Transverse colon (tissue), 4 donors: Measurements from ENCODE around the gene RCAN3. TPM values are rescaled to one million over a fixed set of nuclear protein-coding genes. Genes with fewer than 3 reads are reported as not detected.

Experiments used
- DNase-seq: peaks from one replicate; pipeline ENCODE4 v3.0.0-alpha.2; 2019
- H3K27ac ChIP-seq, 4 donors: fragments of 200-600 bp; sonication (generic); 2 replicates each; pipeline ENCODE4 v1.5.1; 2016 to 2018; ENCODE audit warnings: inconsistent platforms in 4 of 4
- H3K27me3 ChIP-seq: fragments of 200-600 bp; sonication (generic); 2 replicates; pipeline ENCODE4 v1.5.1; 2017; ENCODE audit warnings: inconsistent platforms
- H3K36me3 ChIP-seq, 4 donors: fragments of 200-600 bp; sonication (generic); 2 replicates each; pipeline ENCODE4 v1.5.1; 2017 to 2019; ENCODE audit warnings: inconsistent platforms in 4 of 4
- H3K4me1 ChIP-seq, 4 donors: fragments of 200-600 bp; sonication (generic); 2 replicates each; pipeline ENCODE4 v1.5.1; 2017 to 2020; ENCODE audit warnings: inconsistent platforms in 4 of 4
- H3K4me3 ChIP-seq, 4 donors: fragments of 200-600 bp; sonication (generic); 1 replicate in 1 of 4; 2 replicates in 3 of 4; pipeline versions ENCODE4 v1.5.1 to v1.6.1; 2017 to 2019; ENCODE audit warnings: inconsistent platforms in 4 of 4
- H3K9me3 ChIP-seq, 2 donors: fragments of 200-600 bp; sonication (generic); 2 replicates each; pipeline ENCODE4 v1.5.1; 2017 to 2019; ENCODE audit warnings: inconsistent platforms in 2 of 2
- CTCF ChIP-seq, 5 experiments: fragments of 200-600 bp in 3 of 5; fragments of 450-650 bp in 2 of 5; sonication (generic) in 3 of 5; IDR thresholded peaks; 1 replicate in 2 of 5; 2 replicates in 3 of 5; pipeline ENCODE4 v1.5.1; 2016 to 2017; ENCODE audit warnings: antibody characterized with exemption in 5 of 5, inconsistent platforms in 3 of 5, mild to moderate bottlenecking in 2 of 5, moderate library complexity in 1 of 5
- EP300 ChIP-seq: sonication (generic); formaldehyde crosslinking; IDR thresholded peaks from one replicate; pipeline ENCODE4 v1.6.1; 2017; ENCODE audit warnings: antibody characterized with exemption, low read depth
- POLR2A ChIP-seq: fragments of 450-650 bp; IDR thresholded peaks from one replicate; pipeline ENCODE4 v1.6.1; 2016; ENCODE audit warnings: antibody characterized with exemption, mild to moderate bottlenecking, moderate library complexity
- POLR2AphosphoS5 ChIP-seq, 3 donors: sonication (generic); formaldehyde crosslinking; IDR thresholded peaks; one replicate each; pipeline ENCODE4 v1.6.1; 2016; ENCODE audit warnings: antibody characterized with exemption in 3 of 3
- WGBS, 2 donors: methylation state at CpG; one replicate each; pipeline ENCODE4 v1.1.5; 2018; ENCODE audit warnings: low coverage in 1 of 2; 5-methylcytosine and 5-hydroxymethylcytosine counted together
- in situ Hi-C, 4 donors: fragments of 200-750 bp; cut with MboI; loops; one replicate each; pipeline versions ENCODE4 v1.15.0 to v1.15.1; 2017; ENCODE audit warnings: low sequenced_read_pairs in 3 of 4, low pct_ligation_motif_present in 1 of 4, low pct_unique_long_range_greater_than_20kb in 1 of 4
- intact Hi-C: fragments of 100-400 bp; cut with DNase I; formaldehyde crosslinking; loops from one replicate; pipeline ENCODE4 v1.15.1; 2023; ENCODE audit warnings: low total_unique reads
- total RNA-seq, 4 donors: library from RNA; depleted of rRNA; stranded (reverse); fragments of >200 nt; gene quantifications; one replicate each; pipeline ENCODE4 v1.1.0, GENCODE V29; 2016

The RCAN3 gene
- total RNA-seq, 4 donors from 2014 or later: 6.4 to 17.5 (median 11.3) TPM

- no peaks in the 10 kb centered on the region for H3K27me3 ChIP-seq
- no peaks in the 10 kb centered on the region for H3K9me3 ChIP-seq
- 90 to 91% methylated on average over 6 to 11 of the region's 11 CpGs for WGBS, 2 donors
- H3K4me3 ChIP-seq: no peak overlapping the region
- intact Hi-C loops (no loop called here), in situ Hi-C loops (no loop called here)
- DNase-seq: no peak
- TF ChIP-seq CTCF (IDR thresholded peaks at IDR 0.05) (no peak), POLR2AphosphoS5 (IDR thresholded peaks at IDR 0.05) (no peak), POLR2A (no peak), EP300 (no peak)
- no peaks in the 10 kb centered on the region for H3K4me1 ChIP-seq
- H3K27ac ChIP-seq: no peak overlapping the region
- H3K36me3 ChIP-seq: peaks cover 0 to 4% (median 0%) of the 10 kb centered on the region in 4 donors
Measured at GRCh38 chr1:24472527-24473251, 29.9 kb upstream of the RCAN3 start.

GRCh38 chr1:24474193-24474592, 28.4 kb upstream of the RCAN3 start:
- no peaks in the 10 kb centered on the region for H3K27me3 ChIP-seq
- intact Hi-C loops: no loop called here
- H3K36me3 ChIP-seq: peaks cover 0 to 4% (median 0%) of the 10 kb centered on the region in 4 donors
- in situ Hi-C loops: no loop called here
- no peak overlapping the region for H3K27ac ChIP-seq
- TF ChIP-seq CTCF (IDR thresholded peaks at IDR 0.05) (no peak), POLR2AphosphoS5 (IDR thresholded peaks at IDR 0.05) (no peak), POLR2A (no peak), EP300 (no peak)
- H3K9me3 ChIP-seq: no peaks in the 10 kb centered on the region
- H3K4me1 ChIP-seq: no peaks in the 10 kb centered on the region
- DNase-seq: no peak
- H3K4me3 ChIP-seq: no peak overlapping the region

GRCh38 chr1:24475700-24476099, 26.9 kb upstream of the RCAN3 start:
- no peaks in the 10 kb centered on the region for H3K4me1 ChIP-seq
- no peak overlapping the region for H3K4me3 ChIP-seq
- no peaks in the 10 kb centered on the region for H3K27me3 ChIP-seq
- TF ChIP-seq POLR2A (no peak), EP300 (no peak)
- H3K36me3 ChIP-seq: peaks cover 0 to 4% (median 0%) of the 10 kb centered on the region in 4 donors
- in situ Hi-C loops: no loop called here
- no peak overlapping the region for H3K27ac ChIP-seq
- intact Hi-C loops: no loop called here
- H3K9me3 ChIP-seq: no peaks in the 10 kb centered on the region
- 84 to 85% methylated on average over 4 of the region's 4 CpGs for WGBS, 2 donors
- no peak for DNase-seq

GRCh38 chr1:24476571-24476970, 26.1 kb upstream of the RCAN3 start:
- H3K4me3 ChIP-seq: no peak overlapping the region
- H3K4me1 ChIP-seq: no peaks in the 10 kb centered on the region
- no peaks in the 10 kb centered on the region for H3K9me3 ChIP-seq
- in situ Hi-C loops: no loop called here
- no peak for DNase-seq
- H3K27me3 ChIP-seq: no peaks in the 10 kb centered on the region
- no peak overlapping the region for H3K27ac ChIP-seq
- H3K36me3 ChIP-seq: peaks cover 0 to 4% (median 0%) of the 10 kb centered on the region in 4 donors
- TF ChIP-seq POLR2AphosphoS5 (IDR thresholded peaks at IDR 0.05) (no peak), EP300 (no peak), POLR2A (no peak), CTCF (IDR thresholded peaks at IDR 0.05) (no peak)
- WGBS, 2 donors: 14 to 34% methylated on average over 2 of the region's 2 CpGs
- intact Hi-C loops: no loop called here

- no peak for TF ChIP-seq POLR2AphosphoS5 (IDR thresholded peaks at IDR 0.05)
- no peak for TF ChIP-seq POLR2A
- TF ChIP-seq EP300: no peak
- no peak for TF ChIP-seq CTCF (IDR thresholded peaks at IDR 0.05)
- Histone ChIP-seq H3K4me3 (no peak overlapping the region), H3K9me3 (no peaks in the 10 kb centered on the region), H3K27ac (no peak overlapping the region), H3K36me3 (peaks cover 0 to 4% (median 0%) of the 10 kb centered on the region in 4 donors), H3K4me1 (no peaks in the 10 kb centered on the region), H3K27me3 (no peaks in the 10 kb centered on the region)
- intact Hi-C loops: no loop called here
- no peak for DNase-seq
- in situ Hi-C loops: no loop called here
- WGBS, 2 donors: 61 to 71% methylated on average over 3 to 4 of the region's 4 CpGs
Measured at GRCh38 chr1:24477309-24477708, 25.3 kb upstream of the RCAN3 start.
